GM12878 (cell line): ENCODE data around the gene LIPT1. TPM values are rescaled to one million over a fixed set of nuclear protein-coding genes. Genes with fewer than 3 reads are reported as not detected.

ENCODE experiments used
- ATAC-seq: fragments of 200-7000 bp; cut with Tn5 transposase; 3 replicates; pipeline ENCODE4 v1.9.1; 2020; ENCODE audit warnings: mild to moderate bottlenecking, moderate library complexity
- BruUV-seq: library from RNA; stranded (reverse); fragments of 400-500 nt; replicated peaks from 2 replicates; lab custom pipeline; 2021; lab: Mats Ljungman, UMichigan
- CTCF ChIA-PET: fragments of 300-600 bp; sonication (Branson Sonifier 250); formaldehyde crosslinking; extraction: SDS; loops from one replicate; lab custom pipeline; 2021; ENCODE audit warnings: inconsistent platforms; lab: Yijun Ruan, JAX
- POLR2A ChIA-PET: fragments of 350-600 bp; formaldehyde crosslinking; extraction: SDS; loops from one replicate; lab custom pipeline; 2021; ENCODE audit warnings: inconsistent platforms; lab: Charles Lee
- RAD21 ChIA-PET: fragments of 300-600 bp; sonication (Branson Sonifier 250); formaldehyde crosslinking; loops from one replicate; lab custom pipeline; 2023; ENCODE audit warnings: antibody characterized with exemption; ENCODE audit not compliant: unreplicated experiment; lab: Charles Lee
- SMC1A ChIA-PET: fragments of 300-600 bp; sonication (Branson Sonifier 250); formaldehyde crosslinking; loops from one replicate; lab custom pipeline; 2023; ENCODE audit not compliant: unreplicated experiment, uncharacterized antibody; lab: Charles Lee
- DNase-seq: peaks from one replicate; pipeline ENCODE4 v3.0.0-alpha.2; 2011; ENCODE audit warnings: low read depth, low spot score
- FAIRE-seq: peaks from 3 replicates; lab custom pipeline; 2011; peaks lifted over from hg19 to GRCh38; lab: Jason Lieb, UNC
- H2AFZ ChIP-seq: 2 replicates; pipeline ENCODE4 v1.6.0; 2011; ENCODE audit warnings: low read depth, low read length, control low read depth; ENCODE audit not compliant: control insufficient read depth
- H3K27ac ChIP-seq: 2 replicates; pipeline ENCODE4 v1.5.1; 2011; ENCODE audit warnings: control low read depth; ENCODE audit not compliant: control insufficient read depth, insufficient read depth
- H3K27me3 ChIP-seq, 2 experiments: replicated peaks in 1 of 2; 2 replicates each; pipeline versions ENCODE4 v1.6.0 to v1.6.1; 2011; ENCODE audit warnings: low read length in 1 of 2; ENCODE audit not compliant: control insufficient read depth in 2 of 2, insufficient read depth in 2 of 2
- H3K36me3 ChIP-seq, 2 experiments: 2 replicates each; pipeline ENCODE4 v1.5.1; 2011; ENCODE audit warnings: low read length in 1 of 2; ENCODE audit not compliant: control insufficient read depth in 2 of 2, insufficient read depth in 2 of 2
- H3K4me1 ChIP-seq: 2 replicates; pipeline ENCODE4 v1.6.1; 2011; ENCODE audit warnings: mild to moderate bottlenecking, low read length, moderate library complexity, mixed read lengths; ENCODE audit not compliant: control insufficient read depth, insufficient read depth
- H3K4me2 ChIP-seq: 2 replicates; pipeline ENCODE4 v1.6.0; 2011; ENCODE audit warnings: control low read depth; ENCODE audit not compliant: control insufficient read depth, insufficient read depth
- H3K4me3 ChIP-seq: fragments of 200-600 bp; sonication (generic); 2 replicates; pipeline ENCODE4 v1.5.1; 2016
- H3K79me2 ChIP-seq: 2 replicates; pipeline ENCODE4 v1.6.0; 2011; ENCODE audit warnings: low read length; ENCODE audit not compliant: control insufficient read depth, insufficient read depth
- H3K9ac ChIP-seq: 2 replicates; pipeline ENCODE4 v1.8.0; 2011; ENCODE audit warnings: low read length, control low read depth, mixed read lengths; ENCODE audit not compliant: control insufficient read depth, insufficient read depth
- H3K9me3 ChIP-seq: replicated peaks from 3 replicates; pipeline ENCODE4 v1.5.1; 2011; ENCODE audit warnings: mild to moderate bottlenecking, low read length; ENCODE audit not compliant: control insufficient read depth, insufficient read depth
- H4K20me1 ChIP-seq: 2 replicates; pipeline ENCODE4 v1.6.0; 2011; ENCODE audit not compliant: control insufficient read depth, insufficient read depth
- FOXK2 ChIP-seq: fragments of 450-650 bp; IDR thresholded peaks from 2 replicates; pipeline ENCODE4 v1.6.1; 2017; ENCODE audit warnings: mild to moderate bottlenecking, moderate library complexity
- IKZF1 ChIP-seq: fragments of 450-650 bp; conservative IDR thresholded peaks from 2 replicates; pipeline ENCODE4 v1.6.1; 2017; ENCODE audit warnings: antibody characterized with exemption, mild to moderate bottlenecking
- IKZF2 ChIP-seq, 2 experiments: fragments of 450-650 bp; IDR thresholded peaks; 2 replicates each; pipeline ENCODE4 v1.6.1; 2017; ENCODE audit warnings: mild to moderate bottlenecking in 2 of 2, moderate library complexity in 2 of 2
- NFYB ChIP-seq: IDR thresholded peaks from 2 replicates; pipeline ENCODE4 v1.6.1; 2011; ENCODE audit warnings: low read depth, mild to moderate bottlenecking, low read length, improper control_type of control experiment, moderate library complexity; ENCODE audit not compliant: insufficient read depth
- PAX5 ChIP-seq: IDR thresholded peaks from 2 replicates; pipeline ENCODE4 v1.6.1; 2011; ENCODE audit warnings: low read depth, low read length, borderline replicate concordance
- PAX8 ChIP-seq: fragments of 450-650 bp; IDR thresholded peaks from 2 replicates; pipeline ENCODE4 v1.6.1; 2017; ENCODE audit warnings: mild to moderate bottlenecking, moderate library complexity
- RAD51 ChIP-seq: fragments of 450-650 bp; IDR thresholded peaks from 2 replicates; pipeline ENCODE4 v1.6.1; 2016; ENCODE audit warnings: moderate library complexity, mild to moderate bottlenecking, inconsistent platforms
- RB1 ChIP-seq: fragments of 450-650 bp; formaldehyde crosslinking; IDR thresholded peaks from 2 replicates; pipeline ENCODE4 v1.6.1; 2017; ENCODE audit warnings: mild to moderate bottlenecking, borderline replicate concordance
- RCOR1 ChIP-seq: conservative IDR thresholded peaks from 2 replicates; pipeline ENCODE4 v1.6.1; 2012; ENCODE audit warnings: low read depth, low read length, improper control_type of control experiment
- RUNX3 ChIP-seq: IDR thresholded peaks from 2 replicates; pipeline ENCODE4 v1.6.1; 2012; ENCODE audit warnings: low read length, inconsistent platforms
- ZNF687 ChIP-seq: fragments of 450-650 bp; IDR thresholded peaks from 2 replicates; pipeline ENCODE4 v1.6.1; 2017; ENCODE audit warnings: mild to moderate bottlenecking, moderate library complexity
- WGBS: methylation state at CpG from one replicate; pipeline ENCODE4 v1.1.6; 2016; ENCODE audit warnings: low lambda C conversion rate; ENCODE audit not compliant: insufficient replicate concordance, insufficient coverage; ENCODE audit errors: missing lambda C conversion rate; 5-methylcytosine and 5-hydroxymethylcytosine counted together
- in situ Hi-C: fragments of 300-500 bp; cut with MboI; formaldehyde crosslinking; loops from 9 replicates; pipeline ENCODE4 v1.14.3; 2018; ENCODE audit warnings: mixed read lengths
- intact Hi-C: fragments of 100-400 bp; cut with micrococcal nuclease; formaldehyde crosslinking; loops from one replicate; pipeline ENCODE4 v1.14.2; 2022; ENCODE audit not compliant: unreplicated experiment
- polyA plus RNA-seq, 11 experiments: library from polyadenylated mRNA; depleted of rRNA in 4 of 11; unstranded in 6 of 11; stranded (reverse) in 5 of 11; fragments of >200 nt; fragmentation: Nextera tagmentation in 4 of 11; fragmentation: Illumina TruSeq in 1 of 11; extraction: Ambion mirVana in 4 of 11; extraction: Trizol in 1 of 11; gene quantifications; 1 replicate in 1 of 11; 2 replicates in 10 of 11; pipeline versions ENCODE4 v1.2.1 to v1.2.3, GENCODE V29; 2011 to 2016; ENCODE audit warnings: inconsistent platforms in 2 of 11, missing spikeins in 2 of 11, low read depth in 1 of 11
- total RNA-seq, 4 experiments: library from RNA; depleted of rRNA in 3 of 4; stranded (reverse); fragments of >200 nt in 3 of 4; fragmentation: Illumina TruSeq in 1 of 4; extraction: Trizol in 1 of 4; gene quantifications; 2 replicates each; pipeline versions ENCODE4 v1.2.1 to v1.2.3, GENCODE V29; 2013 to 2021

The LIPT1 gene
- total and polyA plus RNA-seq, 10 of the 15 experiments (the other 5 are each of a cell fraction or from before 2014, with no cell fraction given), result 8.0 to 15.5 (median 10.9) TPM

GRCh38 chr2:99159594-99159993 is 4.8 kb downstream of the LIPT1 start:
- CTCF ChIA-PET, result interaction anchor here (1.4 to 2.9 kb wide), 2 partner anchors 14 to 19 kb away, joined by 4 to 11 read pairs; partner anchors contain the start of gene C2orf15
- H2AFZ ChIP-seq, result no peak overlapping the region
- H3K9me3 ChIP-seq, result no peaks in the 10 kb centered on the region
- H3K36me3 ChIP-seq, result peaks cover 0 to 4% of the 10 kb centered on the region in 2 experiments; a peak in 2 of 4 replicates
- TF ChIP-seq IKZF2 (IDR thresholded peaks at IDR 0.05), result peak; percentile 35 to 41; a peak in 2 of 4 replicates
- 0 out of 2 replicates have a peak, but pooled peaks have one; percentile 28 for TF ChIP-seq IKZF1
- no peak for TF ChIP-seq RCOR1
- no peak for TF ChIP-seq NFYB
- peak; percentile 96 for TF ChIP-seq PAX8
- TF ChIP-seq PAX5, result peak; percentile 82
- H3K4me1 ChIP-seq, result no peaks in the 10 kb centered on the region
- H3K4me2 ChIP-seq, result no peak overlapping the region
- POLR2A ChIA-PET, result no interaction called here
- ATAC-seq, result peak; percentile 39
- H3K27ac ChIP-seq, result no peak overlapping the region
- H4K20me1 ChIP-seq, result no peaks in the 10 kb centered on the region
- RAD21 ChIA-PET, result no interaction called here
- no peak overlapping the region for H3K4me3 ChIP-seq
- no peaks in the 10 kb centered on the region for H3K27me3 ChIP-seq
- intact Hi-C loops (loop anchor here (10.0 kb wide), 1 partner anchor 515 kb away; no protein-coding TSS in a partner anchor), in situ Hi-C loops (no loop called here)
- SMC1A ChIA-PET, result interaction anchor here (1.1 to 1.7 kb wide), 2 partner anchors 20 to 177 kb away, joined by 3 to 5 read pairs; partner anchors contain the start of gene EIF5B
- no peak overlapping the region for H3K9ac ChIP-seq
- peaks cover 9% of the 10 kb centered on the region for H3K79me2 ChIP-seq
- FAIRE-seq, result no peak
- DNase-seq, result no peak
- BruUV-seq, result no TSS peak
- WGBS, result 95% methylated on average over 4 of the region's 4 CpGs

DNA sequence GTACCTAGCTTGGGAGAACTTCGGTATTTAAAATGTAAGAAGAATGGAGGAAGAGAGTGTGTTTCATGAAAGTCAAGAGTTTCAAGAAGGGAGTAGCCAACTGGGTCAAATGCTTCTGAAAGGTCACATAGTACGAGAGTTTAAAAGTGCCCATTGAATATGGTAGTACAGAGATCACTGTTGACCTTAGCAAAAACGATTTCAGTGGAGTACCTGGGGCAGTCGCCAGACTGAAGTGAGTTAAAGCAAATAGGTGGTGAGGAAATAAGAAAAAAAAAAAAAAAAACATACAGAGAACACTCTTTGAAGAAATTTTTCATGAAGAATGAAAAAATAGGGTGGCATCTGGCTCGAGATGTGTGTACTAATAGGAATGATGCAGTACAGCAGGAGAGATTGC is 11.5 kb downstream of the LIPT1 start:
- ChIA-PET SMC1A (interaction anchor here (1.6 kb wide), 1 partner anchor 24 kb away, joined by 3 read pairs; the partner anchor contains the start of gene C2orf15), CTCF (interaction anchor here (3.4 kb wide), 1 partner anchor 9 kb away, joined by 24 read pairs; no protein-coding TSS in a partner anchor), RAD21 (no interaction called here), POLR2A (interaction anchor here (2.6 kb wide), 1 partner anchor 26 kb away, joined by 8 read pairs; no protein-coding TSS in a partner anchor)
- TF ChIP-seq RUNX3, result no peak
- no peak for TF ChIP-seq RAD51
- no peak for TF ChIP-seq FOXK2
- no peak for TF ChIP-seq RB1
- no peak for TF ChIP-seq ZNF687
- no peaks in the 10 kb centered on the region for H3K79me2 ChIP-seq
- H3K36me3 ChIP-seq, result peaks cover 0 to 21% of the 10 kb centered on the region in 2 experiments; a peak in 2 of 4 replicates
- BruUV-seq, result no TSS peak
- H3K27ac ChIP-seq, result no peak overlapping the region
- no peaks in the 10 kb centered on the region for H3K9me3 ChIP-seq
- H3K9ac ChIP-seq, result no peak overlapping the region
- ATAC-seq, result no peak
- no peaks in the 10 kb centered on the region for H3K4me1 ChIP-seq
- FAIRE-seq, result no peak
- H3K4me2 ChIP-seq, result no peak overlapping the region
- in situ Hi-C loops, result no loop called here
- H2AFZ ChIP-seq, result no peak overlapping the region
- no peaks in the 10 kb centered on the region for H3K27me3 ChIP-seq
- intact Hi-C loops, result no loop called here
- no peak for DNase-seq
- no peak overlapping the region for H3K4me3 ChIP-seq
- H4K20me1 ChIP-seq, result no peaks in the 10 kb centered on the region
- 98% methylated on average over 3 of the region's 5 CpGs for WGBS
